Measurements from ENCODE around the gene SLC39A11.

- TF ChIP-seq, protein P1, sequence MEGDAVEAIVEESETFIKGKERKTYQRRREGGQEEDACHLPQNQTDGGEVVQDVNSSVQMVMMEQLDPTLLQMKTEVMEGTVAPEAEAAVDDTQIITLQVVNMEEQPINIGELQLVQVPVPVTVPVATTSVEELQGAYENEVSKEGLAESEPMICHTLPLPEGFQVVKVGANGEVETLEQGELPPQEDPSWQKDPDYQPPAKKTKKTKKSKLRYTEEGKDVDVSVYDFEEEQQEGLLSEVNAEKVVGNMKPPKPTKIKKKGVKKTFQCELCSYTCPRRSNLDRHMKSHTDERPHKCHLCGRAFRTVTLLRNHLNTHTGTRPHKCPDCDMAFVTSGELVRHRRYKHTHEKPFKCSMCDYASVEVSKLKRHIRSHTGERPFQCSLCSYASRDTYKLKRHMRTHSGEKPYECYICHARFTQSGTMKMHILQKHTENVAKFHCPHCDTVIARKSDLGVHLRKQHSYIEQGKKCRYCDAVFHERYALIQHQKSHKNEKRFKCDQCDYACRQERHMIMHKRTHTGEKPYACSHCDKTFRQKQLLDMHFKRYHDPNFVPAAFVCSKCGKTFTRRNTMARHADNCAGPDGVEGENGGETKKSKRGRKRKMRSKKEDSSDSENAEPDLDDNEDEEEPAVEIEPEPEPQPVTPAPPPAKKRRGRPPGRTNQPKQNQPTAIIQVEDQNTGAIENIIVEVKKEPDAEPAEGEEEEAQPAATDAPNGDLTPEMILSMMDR (IDR thresholded peaks at IDR 0.05) = no peak
- TF ChIP-seq MXI1 (IDR thresholded peaks at IDR 0.05; ENCODE audit: low read depth, low read length) = no peak
- no peak for TF ChIP-seq RFX5 (IDR thresholded peaks at IDR 0.05; ENCODE audit: low read length)
- no peak for TF ChIP-seq EZH2phosphoT487 (IDR thresholded peaks at IDR 0.05; ENCODE audit: borderline replicate concordance, low read depth)
- no peak for TF ChIP-seq EP300 (IDR thresholded peaks at IDR 0.05; ENCODE audit: borderline replicate concordance in 1 of 2, low read depth in 1 of 2, low read length in 1 of 2)
- no peak for TF ChIP-seq YY1 (IDR thresholded peaks at IDR 0.05; ENCODE audit: low read depth)
- no peak for TF ChIP-seq POLR2AphosphoS5 (IDR thresholded peaks at IDR 0.05; ENCODE audit: low read depth, low read length)
- no peak for TF ChIP-seq SMC3 (IDR thresholded peaks at IDR 0.05; ENCODE audit: low read depth, low read length)
- no peak for TF ChIP-seq GATA2 (CRISPR knock-in tag; IDR thresholded peaks at IDR 0.05)
- no peak for TF ChIP-seq NFIC (IDR thresholded peaks at IDR 0.05; ENCODE audit: borderline replicate concordance)
- TF ChIP-seq USF1 (IDR thresholded peaks at IDR 0.05; ENCODE audit: borderline replicate concordance, low read depth) = no peak
- no peak for TF ChIP-seq CHD2 (IDR thresholded peaks at IDR 0.05; ENCODE audit: low read length, partially characterized antibody)
These were observed 472.4 kb downstream of the SLC39A11 start for GRCh38 chr17:72619976-72620650.
